ENCODE data around the gene ZNF385B.

Gene ZNF385B

GRCh38 chr2:179746981-179747380 lies 114.4 kb downstream of the ZNF385B start:
- DNase-seq, result no peak

- peak in 2 of 51 donors; percentile 4 to 19 for DNase-seq
Observed at GRCh38 chr2:179745635-179746256, 115.7 kb downstream of the ZNF385B start.

- DNase-seq, result no peak
Observed at GRCh38 chr2:179744401-179744800, 117.0 kb downstream of the ZNF385B start.

DNA sequence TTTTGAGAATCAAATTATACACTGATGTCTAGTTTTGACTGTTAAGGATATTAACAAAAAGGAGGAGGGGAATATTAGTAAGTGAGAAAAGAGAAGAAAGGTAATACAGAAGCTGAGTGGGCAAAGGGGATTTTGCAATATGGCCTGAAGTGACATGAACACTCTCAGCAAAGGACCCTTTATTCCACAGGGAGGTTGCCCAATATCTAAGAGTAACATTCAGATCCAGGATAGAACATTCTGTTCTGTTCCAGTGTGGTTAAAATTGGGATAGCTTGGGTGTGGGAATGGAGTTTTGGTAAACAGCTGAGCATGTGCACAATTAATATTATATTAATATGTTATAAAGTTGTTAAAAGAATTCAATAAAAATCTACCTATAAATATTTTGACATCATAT lies 120.1 kb downstream of the ZNF385B start:
- no peak for DNase-seq

GRCh38 chr2:179729966-179730365 lies 131.4 kb downstream of the ZNF385B start:
- DNase-seq, result no peak

DNA sequence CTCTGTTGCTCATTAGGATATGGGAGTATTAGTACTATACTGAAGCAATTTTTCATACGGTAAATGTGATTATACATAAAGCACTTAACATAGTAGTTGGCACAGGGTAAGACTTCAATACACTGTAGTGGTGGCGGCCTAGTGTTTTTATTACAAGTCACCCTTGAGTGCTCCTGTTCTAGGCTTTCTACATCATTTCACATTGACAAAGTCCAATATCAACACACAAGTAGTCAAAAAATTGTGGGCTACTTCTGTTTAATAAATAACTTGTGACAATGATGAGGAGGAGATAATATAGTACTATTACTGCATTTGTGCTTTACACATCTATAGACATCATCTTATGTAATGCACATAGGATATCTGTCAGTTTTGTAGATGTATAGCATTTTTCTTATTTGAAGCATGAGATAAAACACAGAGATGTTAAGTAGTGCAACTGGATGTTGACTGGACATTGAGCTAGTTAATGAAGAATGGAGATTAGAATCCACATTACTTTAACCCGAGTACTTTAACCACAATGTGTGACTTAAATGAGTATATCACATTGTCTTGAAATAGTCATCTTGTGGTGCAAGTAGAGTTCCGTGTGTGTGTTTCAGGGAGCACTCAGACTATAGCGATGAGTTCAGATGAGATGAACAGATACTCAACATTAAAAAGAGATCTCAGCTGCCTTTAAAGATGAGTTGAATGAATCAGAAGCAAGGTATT lies 134.8 kb downstream of the ZNF385B start:
- DNase-seq, result no peak

DNA sequence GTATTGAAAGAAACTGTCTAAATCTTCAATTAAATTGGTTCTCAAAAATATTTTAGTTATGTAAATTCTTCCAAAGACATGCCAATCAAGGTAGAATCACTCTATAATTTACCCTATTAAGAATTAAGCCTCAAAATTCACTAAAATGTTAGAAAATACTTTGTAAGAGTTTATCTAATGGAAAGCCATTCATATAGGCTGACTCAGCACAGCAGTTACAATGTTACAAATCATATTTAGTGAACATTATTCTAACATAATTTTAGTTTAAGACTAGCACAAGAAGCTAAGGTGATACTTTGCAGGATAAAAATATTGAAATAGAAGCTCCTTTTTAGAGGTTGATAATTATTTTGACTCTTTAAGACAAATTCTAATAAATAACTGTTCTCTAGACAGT lies 137.0 kb downstream of the ZNF385B start:
- DNase-seq, result no peak

DNA sequence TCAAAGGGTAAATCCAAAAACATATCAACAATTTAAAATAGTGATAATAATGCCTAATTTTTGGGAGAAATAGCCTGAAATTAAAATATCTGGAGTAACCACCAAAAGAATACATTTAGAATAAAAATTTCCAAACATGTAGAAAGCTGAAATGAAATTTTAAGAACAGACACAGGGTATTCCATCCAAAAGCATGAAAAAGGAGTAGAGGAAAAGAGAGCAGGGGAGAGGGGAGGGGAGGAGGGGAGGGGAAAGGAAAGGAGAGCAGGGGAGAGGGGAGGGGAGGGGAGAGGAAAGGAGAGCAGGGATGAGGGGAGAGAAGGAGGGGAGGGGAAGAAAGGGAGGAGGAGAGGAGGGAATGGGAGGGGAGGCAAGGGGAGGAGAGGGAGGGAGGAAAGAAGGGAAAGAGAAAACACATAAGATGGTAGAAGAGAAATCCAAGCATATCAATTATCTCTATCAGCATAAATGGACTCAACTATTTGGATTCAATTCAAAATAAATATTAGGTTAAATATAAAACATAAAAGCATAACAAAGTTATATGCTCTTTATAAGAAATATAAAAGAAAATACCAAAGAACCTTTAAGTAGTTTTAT lies 141.1 kb downstream of the ZNF385B start:
- no peak for DNase-seq

GRCh38 chr2:179715871-179716270 lies 145.5 kb downstream of the ZNF385B start:
- DNase-seq, result no peak

DNA sequence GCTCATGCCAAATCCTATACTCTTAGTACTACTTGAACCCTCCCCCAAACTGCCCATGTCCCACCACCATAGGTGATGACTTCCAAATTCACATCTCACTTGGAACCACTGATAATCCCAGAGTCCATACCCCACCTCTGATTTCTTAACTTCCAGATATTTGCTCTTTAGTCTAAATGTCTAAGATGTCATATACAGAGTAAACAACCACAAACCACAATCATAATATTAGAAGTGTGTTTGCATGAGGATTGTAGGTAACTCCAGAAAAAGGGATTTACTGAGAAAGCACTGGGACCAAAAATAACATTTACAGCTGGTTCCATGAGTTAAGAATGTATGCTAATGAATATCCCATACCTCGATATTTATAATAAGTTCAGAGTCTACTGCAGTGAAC lies 146.2 kb downstream of the ZNF385B start:
- no peak for DNase-seq

DNA sequence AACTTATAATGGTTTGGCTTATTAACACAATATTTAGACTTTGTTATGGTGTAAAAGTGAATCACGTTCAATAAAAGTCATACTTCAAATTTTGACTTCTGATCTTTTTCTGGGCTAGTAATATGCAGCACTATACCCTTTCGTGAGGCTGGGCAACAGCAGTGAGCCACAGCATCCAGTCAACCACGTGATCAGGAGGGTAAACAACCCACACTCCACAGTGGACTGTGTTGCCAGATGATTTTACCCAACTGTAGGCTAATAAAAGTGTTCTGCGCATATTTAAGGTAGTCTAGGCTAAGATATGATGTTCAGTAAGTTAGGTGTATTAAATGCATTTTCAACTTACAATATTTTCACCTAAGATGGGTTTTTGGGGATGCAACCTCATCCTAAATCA lies 148.6 kb downstream of the ZNF385B start:
- no peak for DNase-seq

- no peak for DNase-seq
Observed at GRCh38 chr2:179711375-179711774, 150.0 kb downstream of the ZNF385B start.

GRCh38 chr2:179703702-179704101 lies 157.7 kb downstream of the ZNF385B start:
- DNase-seq, result no peak

- no peak for DNase-seq
Observed at GRCh38 chr2:179702912-179703311, 158.5 kb downstream of the ZNF385B start.

DNA sequence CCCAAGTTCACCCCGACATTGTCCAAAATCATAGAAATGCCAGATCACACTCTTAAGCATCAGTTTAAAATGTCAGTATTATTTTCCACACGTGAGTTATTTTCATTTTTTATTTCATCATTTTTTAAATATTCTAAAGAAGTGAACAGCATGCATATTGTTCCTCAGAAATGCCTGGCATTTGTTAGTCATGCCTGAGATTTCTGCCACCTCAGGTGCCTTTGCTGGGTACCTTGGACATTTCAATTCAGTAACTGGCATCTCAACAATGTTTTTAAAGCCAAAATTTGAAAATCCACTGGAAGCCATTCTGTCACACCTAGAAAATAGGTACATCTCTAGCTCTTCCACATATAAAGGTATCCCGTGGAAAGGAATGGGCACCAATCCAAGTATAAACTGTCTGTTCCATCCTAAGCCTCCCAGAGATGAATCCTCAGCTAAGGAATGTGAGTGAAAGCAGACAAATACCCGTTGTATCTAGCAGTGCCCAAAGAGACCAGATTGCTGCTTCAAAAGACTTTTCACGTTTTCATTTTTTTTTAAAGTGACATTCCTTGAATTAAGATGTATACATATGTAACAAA lies 159.8 kb downstream of the ZNF385B start:
- DNase-seq, result no peak

DNA sequence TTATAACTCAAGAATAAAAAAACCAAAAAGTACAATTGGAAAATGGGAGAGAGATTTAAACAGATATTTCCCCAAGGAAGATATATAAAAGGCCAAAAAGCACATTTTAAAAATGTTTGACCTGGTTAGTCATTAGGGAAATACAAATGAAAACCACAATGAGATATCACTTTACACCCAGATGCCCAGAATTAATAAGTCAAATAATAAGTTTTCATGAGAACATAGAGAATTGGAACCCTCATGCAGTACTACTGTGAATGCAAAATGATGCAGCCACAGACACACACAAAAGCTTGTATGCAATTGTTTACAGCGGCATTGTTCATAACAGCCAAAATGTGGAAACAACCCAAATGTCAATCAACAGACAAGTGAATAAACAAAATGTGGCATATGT lies 165.9 kb downstream of the ZNF385B start:
- no peak for DNase-seq

DNA sequence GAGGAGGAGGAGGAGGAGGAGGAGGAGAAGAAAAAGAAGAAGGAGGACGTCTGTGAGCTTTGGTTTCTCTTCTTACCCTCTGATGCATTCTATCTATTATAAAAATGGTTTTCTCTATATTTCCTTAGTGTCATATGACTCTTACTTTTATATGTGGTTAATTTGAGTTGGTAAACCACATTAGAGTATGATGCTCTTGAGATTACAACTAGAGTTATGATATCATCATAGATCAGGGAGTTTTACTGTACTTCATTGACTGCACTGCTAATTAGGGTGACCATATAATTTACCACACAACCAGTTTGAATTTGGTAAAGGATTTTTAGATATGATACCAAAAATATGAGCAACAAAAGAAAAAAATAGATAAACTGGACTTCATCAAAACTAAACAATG lies 166.4 kb downstream of the ZNF385B start:
- no peak for DNase-seq

DNA sequence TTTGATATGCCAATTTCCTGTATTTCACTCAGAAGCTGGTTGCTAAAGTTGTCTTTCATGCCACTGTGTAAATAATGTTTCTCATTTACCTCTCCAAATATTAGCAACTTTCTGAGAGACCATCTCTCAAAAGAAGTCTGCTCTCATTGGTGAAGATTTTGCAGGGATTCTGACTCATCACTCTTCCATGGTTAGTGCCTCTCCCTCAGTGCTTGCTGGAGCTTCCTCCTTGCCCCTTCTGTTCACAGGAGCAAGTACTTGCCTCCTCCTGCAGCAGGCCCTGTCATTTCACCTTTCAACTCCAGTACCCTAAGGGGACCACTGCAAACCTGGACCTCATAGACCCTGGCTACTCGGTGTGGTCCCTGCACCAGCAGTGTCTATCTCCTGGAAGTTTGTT lies 168.8 kb downstream of the ZNF385B start:
- no peak for DNase-seq

- DNase-seq, result no peak
Observed at GRCh38 chr2:179692043-179692442, 169.4 kb downstream of the ZNF385B start.

DNA sequence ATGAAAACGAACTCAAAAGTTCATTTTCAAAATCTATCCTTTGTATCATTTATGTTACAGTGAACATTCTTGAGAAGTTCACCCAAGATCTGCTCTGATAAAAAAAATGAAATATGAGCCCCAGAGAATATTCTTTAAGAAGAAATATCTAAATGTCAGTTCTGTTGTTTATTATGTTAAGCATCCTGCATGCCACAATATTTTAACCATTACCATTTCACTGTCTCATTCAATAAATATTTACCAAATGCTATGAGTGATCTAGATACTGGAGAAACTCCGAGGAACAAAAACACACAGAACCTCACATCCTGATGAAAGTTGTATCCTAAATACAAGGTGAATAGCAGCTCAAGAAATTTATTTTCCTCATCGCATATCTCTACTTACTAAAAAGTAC lies 170.2 kb downstream of the ZNF385B start:
- DNase-seq, result no peak

- DNase-seq, result no peak
Observed at GRCh38 chr2:179686718-179687342, 174.6 kb downstream of the ZNF385B start.

- no peak for DNase-seq
Observed at GRCh38 chr2:179686069-179686468, 175.3 kb downstream of the ZNF385B start.

Measured in hypothalamus (tissue), 51 donors.